ENCODE results near the gene SCUBE3.

The SCUBE3 gene

GRCh38 chr6:35275744-35276260, 62.0 kb downstream of the SCUBE3 start:
- no peak for DNase-seq

GRCh38 chr6:35278708-35279107, 65.0 kb downstream of the SCUBE3 start:
- no peak for DNase-seq

- DNase-seq = no peak
These were observed 67.1 kb downstream of the SCUBE3 start for GRCh38 chr6:35280903-35281302.

- DNase-seq = no peak
These were observed 68.7 kb downstream of the SCUBE3 start for GRCh38 chr6:35282472-35282871.

GRCh38 chr6:35283361-35283760, 69.6 kb downstream of the SCUBE3 start:
- DNase-seq = no peak

- no peak for DNase-seq
These were observed 74.1 kb downstream of the SCUBE3 start for GRCh38 chr6:35287671-35288396.

- DNase-seq = no peak
These were observed 75.1 kb downstream of the SCUBE3 start for GRCh38 chr6:35288834-35289233.

- no peak for DNase-seq
These were observed 77.7 kb downstream of the SCUBE3 start for GRCh38 chr6:35291491-35291890.

- no peak for DNase-seq
These were observed 78.7 kb downstream of the SCUBE3 start for GRCh38 chr6:35292494-35292893.

- no peak for DNase-seq
These were observed 79.9 kb downstream of the SCUBE3 start for GRCh38 chr6:35293681-35294080.

- peak; percentile 72 for DNase-seq
These were observed 80.7 kb downstream of the SCUBE3 start for GRCh38 chr6:35294308-35294945.

GRCh38 chr6:35295036-35295435, 81.3 kb downstream of the SCUBE3 start:
- no peak for DNase-seq

GRCh38 chr6:35295521-35296315, 82.0 kb downstream of the SCUBE3 start:
- no peak for DNase-seq

GRCh38 chr6:35296931-35297600, 83.3 kb downstream of the SCUBE3 start:
- no peak for DNase-seq

- peak; percentile 92 for DNase-seq
These were observed 84.1 kb downstream of the SCUBE3 start, which contains the start of gene DEF6 for GRCh38 chr6:35297601-35298481. Gene DEF6, plus strand, starts transcription at chr6:35297818. Its CDS starts 39 bp downstream, at chr6:35297857.

- peak; percentile 46 for DNase-seq
These were observed 84.9 kb downstream of the SCUBE3 start for GRCh38 chr6:35298625-35299140.

GRCh38 chr6:35299674-35300073, 85.9 kb downstream of the SCUBE3 start:
- DNase-seq = peak; percentile 69

GRCh38 chr6:35300848-35301247, 87.1 kb downstream of the SCUBE3 start:
- DNase-seq = peak; percentile 81

Measured in CD4-positive, alpha-beta T cell treated with Interleukin-6 for 4 hours (primary cell).